Endothelial cell of umbilical vein (primary cell): Measurements from ENCODE around the gene RWDD4. TPM values are rescaled to one million over a fixed set of nuclear protein-coding genes. Genes with fewer than 3 reads are reported as not detected.

ENCODE experiments used
- BruUV-seq: library from RNA; stranded (reverse); fragments of 400-500 nt; replicated peaks from 2 replicates; lab custom pipeline; 2021; lab: Mats Ljungman, UMichigan
- CTCF ChIA-PET: fragments of 300-600, 350-600 bp; sonication (Branson Sonifier 250); formaldehyde crosslinking; loops from one replicate; lab custom pipeline; 2021; ENCODE audit warnings: antibody characterized with exemption, inconsistent platforms; lab: Charles Lee
- POLR2A ChIA-PET: fragments of 300-600, 350-600 bp; sonication (Branson Sonifier 250); formaldehyde crosslinking; loops from one replicate; lab custom pipeline; 2021; ENCODE audit warnings: antibody characterized with exemption, inconsistent platforms; lab: Charles Lee
- DNase-seq: peaks from one replicate; pipeline ENCODE4 v3.0.0-alpha.2; 2011; ENCODE audit warnings: low read depth, low spot score
- FAIRE-seq: peaks from 2 replicates; lab custom pipeline; 2011; peaks lifted over from hg19 to GRCh38; lab: Jason Lieb, UNC
- H2AFZ ChIP-seq: 2 replicates; pipeline ENCODE4 v1.6.0; 2012; ENCODE audit warnings: low read depth, low read length, control low read depth, inconsistent platforms
- H3K27ac ChIP-seq: 2 replicates; pipeline ENCODE4 v1.5.1; 2011; ENCODE audit warnings: low read depth, mild to moderate bottlenecking, control low read depth, low read length, moderate library complexity; ENCODE audit not compliant: insufficient read depth
- H3K27me3 ChIP-seq, 2 experiments: 2 replicates each; pipeline versions ENCODE4 v1.6.0 to v1.6.1; 2011; ENCODE audit warnings: low read length in 2 of 2, mixed read lengths in 1 of 2; ENCODE audit not compliant: control insufficient read depth in 2 of 2, insufficient read depth in 2 of 2
- H3K36me3 ChIP-seq, 2 experiments: 2 replicates in 1 of 2; 3 replicates in 1 of 2; pipeline ENCODE4 v1.5.1; 2011; ENCODE audit warnings: low read length in 2 of 2, mild to moderate bottlenecking in 1 of 2, moderate library complexity in 1 of 2; ENCODE audit not compliant: control insufficient read depth in 2 of 2, insufficient read depth in 2 of 2; ENCODE audit errors: extremely low read depth in 1 of 2
- H3K4me1 ChIP-seq: 3 replicates; pipeline ENCODE4 v1.5.1; 2011; ENCODE audit warnings: mild to moderate bottlenecking, low read length; ENCODE audit not compliant: control insufficient read depth, insufficient read depth; ENCODE audit errors: extremely low read depth
- H3K4me2 ChIP-seq: 2 replicates; pipeline ENCODE4 v1.6.1; 2011; ENCODE audit warnings: low read length, control low read depth, mixed read lengths; ENCODE audit not compliant: insufficient read depth
- H3K4me3 ChIP-seq, 3 experiments: fragments of 200-600 bp in 1 of 3; sonication (generic), shearing (Covaris generic) in 1 of 3; replicated peaks in 1 of 3; 2 replicates each; pipeline ENCODE4 v1.5.1; 2011 to 2016; ENCODE audit warnings: control low read depth in 3 of 3, low read length in 3 of 3, mild to moderate bottlenecking in 2 of 3, inconsistent platforms in 1 of 3, low read depth in 1 of 3, moderate library complexity in 1 of 3; ENCODE audit not compliant: insufficient read depth in 1 of 3
- H3K79me2 ChIP-seq: 2 replicates; pipeline ENCODE4 v1.6.0; 2012; ENCODE audit warnings: low read length, inconsistent platforms; ENCODE audit not compliant: control insufficient read depth, insufficient read depth
- H3K9ac ChIP-seq: replicated peaks from 2 replicates; pipeline ENCODE3; 2011; ENCODE audit warnings: low read length, control low read depth; ENCODE audit not compliant: insufficient read depth; ENCODE audit errors: extremely low read depth
- H3K9me1 ChIP-seq: replicated peaks from 3 replicates; pipeline ENCODE4 v1.6.0; 2011; ENCODE audit warnings: mild to moderate bottlenecking, low read length; ENCODE audit not compliant: control insufficient read depth, insufficient read depth; ENCODE audit errors: extremely low read depth
- H3K9me3 ChIP-seq: replicated peaks from 2 replicates; pipeline ENCODE4 v1.5.1; 2012; ENCODE audit warnings: low read length, inconsistent platforms; ENCODE audit not compliant: control insufficient read depth, insufficient read depth
- H4K20me1 ChIP-seq: replicated peaks from 2 replicates; pipeline ENCODE3; 2011; ENCODE audit warnings: mild to moderate bottlenecking, low read length; ENCODE audit not compliant: control insufficient read depth, insufficient read depth; ENCODE audit errors: extremely low read depth
- CTCF ChIP-seq, 2 donors: IDR thresholded peaks; 1 replicate in 1 of 2; 2 replicates in 1 of 2; pipeline ENCODE4 v1.5.1; 2011; ENCODE audit warnings: low read length in 2 of 2, mild to moderate bottlenecking in 2 of 2, moderate library complexity in 2 of 2, control low read depth in 1 of 2, inconsistent platforms in 1 of 2, low read depth in 1 of 2; ENCODE audit not compliant: insufficient read depth in 1 of 2; ENCODE audit errors: extremely low read depth in 1 of 2
- FOS ChIP-seq: IDR thresholded peaks from 2 replicates; pipeline ENCODE4 v1.6.1; 2011; ENCODE audit warnings: mild to moderate bottlenecking, low read length, moderate library complexity, borderline replicate concordance; ENCODE audit not compliant: insufficient read depth
- JUN ChIP-seq: IDR thresholded peaks from 2 replicates; pipeline ENCODE4 v1.6.1; 2011; ENCODE audit warnings: borderline replicate concordance, low read depth; ENCODE audit not compliant: insufficient read length, insufficient read depth
- MAX ChIP-seq: IDR thresholded peaks from 2 replicates; pipeline ENCODE4 v1.6.1; 2011; ENCODE audit not compliant: insufficient read depth, insufficient read length
- MYC ChIP-seq: IDR thresholded peaks from one replicate; pipeline ENCODE4 v1.6.1; 2011; ENCODE audit warnings: mild to moderate bottlenecking, low read depth, low read length
- POLR2A ChIP-seq: IDR thresholded peaks from 2 replicates; pipeline ENCODE4 v1.6.1; 2012; ENCODE audit warnings: low read depth, mild to moderate bottlenecking, control low read depth, low read length
- POLR2AphosphoS5 ChIP-seq: IDR thresholded peaks from 2 replicates; pipeline ENCODE4 v1.6.1; 2012; ENCODE audit warnings: low read depth, mild to moderate bottlenecking, control low read depth, low read length, moderate library complexity; ENCODE audit not compliant: insufficient read depth
- dilution Hi-C: fragments of 300-500 bp; cut with MboI; formaldehyde crosslinking; loops from one replicate; pipeline ENCODE4 v1.15.0; 2019; ENCODE audit warnings: low sequenced_read_pairs; ENCODE audit not compliant: extremely low pct_ligation_motif_present
- intact Hi-C: fragments of 100-400 bp; cut with micrococcal nuclease; formaldehyde crosslinking; loops from one replicate; pipeline ENCODE4 v1.10.0; 2022
- polyA plus RNA-seq, 4 experiments: library from polyadenylated mRNA; depleted of rRNA in 3 of 4; stranded (reverse) in 3 of 4; unstranded in 1 of 4; fragments of >200 nt; gene quantifications; 2 replicates each; pipeline versions ENCODE4 v1.2.1 to v1.2.3, GENCODE V29; 2011 to 2012; ENCODE audit warnings: missing spikeins in 1 of 4
- total RNA-seq: library from RNA; stranded (reverse); gene quantifications from 2 replicates; pipeline ENCODE4 v1.2.3, GENCODE V29; 2021

Gene RWDD4
- total and polyA plus RNA-seq, 2 donors (not counting 3 experiments of a cell fraction or from before 2014, with no cell fraction given): 4.9 to 16.6 TPM

GRCh38 chr4:183611210-183611830, 47.7 kb downstream of the RWDD4 start:
- Histone ChIP-seq H2AFZ (no peak overlapping the region), H3K27me3 (peaks cover 0 to 4% of the 10 kb centered on the region in 2 experiments), H3K9me1 (no peaks in the 10 kb centered on the region), H3K36me3 (no peaks in the 10 kb centered on the region), H3K4me3 (no peak overlapping the region), H3K4me2 (no peak overlapping the region), H3K9ac (no peak overlapping the region), H3K79me2 (no peaks in the 10 kb centered on the region), H3K27ac (no peak overlapping the region), H4K20me1 (no peaks in the 10 kb centered on the region), H3K9me3 (no peaks in the 10 kb centered on the region), H3K4me1 (no peaks in the 10 kb centered on the region)
- POLR2A ChIA-PET: no interaction called here
- intact Hi-C loops: no loop called here
- CTCF ChIA-PET: interaction anchor here (1.2 kb wide), 1 partner anchor 10 kb away, joined by 3 read pairs; no protein-coding TSS in a partner anchor
- DNase-seq: no peak
- BruUV-seq: no TSS peak
- TF ChIP-seq JUN (no peak), POLR2AphosphoS5 (no peak), POLR2A (no peak), MYC (no peak), CTCF (IDR thresholded peaks at IDR 0.05; ENCODE audit: extremely low read depth in 1 of 2, insufficient read depth in 1 of 2, low read depth in 1 of 2, low read length in 2 of 2) (no peak), MAX (no peak), FOS (no peak)
- dilution Hi-C loops: no loop called here
- no peak for FAIRE-seq
